GM18505 (cell line): ENCODE results near the gene KRT84.

Experiments
- ATAC-seq: cut with Tn5 transposase; IDR thresholded peaks from one replicate; pipeline ENCODE4 v1.9.1; 2021; ENCODE audit not compliant: unreplicated experiment
- POLR2A ChIP-seq: IDR thresholded peaks from 4 replicates; pipeline ENCODE4 v1.6.1; 2011; ENCODE audit warnings: borderline replicate concordance; ENCODE audit not compliant: insufficient read depth, insufficient read length; ENCODE audit errors: extremely low read depth

Gene KRT84

GRCh38 chr12:52387859-52388258 is 2.4 kb upstream of the KRT84 start:
- no peak for ATAC-seq

GRCh38 chr12:52383331-52383730 is 2.1 kb downstream of the KRT84 start:
- no peak for TF ChIP-seq POLR2A
- ATAC-seq: no peak

More at GRCh38 chr12:52387859-52388258, 2.4 kb upstream of the KRT84 start:
- no peak for TF ChIP-seq POLR2A

GRCh38 chr12:52382854-52383253 is 2.6 kb downstream of the KRT84 start:
- ATAC-seq: no peak
- TF ChIP-seq POLR2A: no peak

- ATAC-seq: no peak
- TF ChIP-seq POLR2A: no peak
These were observed 4.2 kb downstream of the KRT84 start for GRCh38 chr12:52381206-52381605.

GRCh38 chr12:52380271-52380694 is 5.2 kb downstream of the KRT84 start:
- no peak for TF ChIP-seq POLR2A
- no peak for ATAC-seq

- no peak for ATAC-seq
- no peak for TF ChIP-seq POLR2A
These were observed 5.9 kb downstream of the KRT84 start for GRCh38 chr12:52379536-52379935.

- no peak for TF ChIP-seq POLR2A
- no peak for ATAC-seq
These were observed 7.4 kb downstream of the KRT84 start for GRCh38 chr12:52378091-52378490.

GRCh38 chr12:52377266-52377665 is 8.2 kb downstream of the KRT84 start:
- no peak for TF ChIP-seq POLR2A

GRCh38 chr12:52372216-52373154 is 13.0 kb downstream of the KRT84 start:
- TF ChIP-seq POLR2A: no peak
- no peak for ATAC-seq

More at GRCh38 chr12:52377266-52377665, 8.2 kb downstream of the KRT84 start:
- ATAC-seq: no peak

GRCh38 chr12:52371716-52372115 is 13.7 kb downstream of the KRT84 start:
- no peak for TF ChIP-seq POLR2A
- ATAC-seq: no peak

GRCh38 chr12:52370926-52371608 is 14.4 kb downstream of the KRT84 start:
- TF ChIP-seq POLR2A: no peak
- no peak for ATAC-seq

- ATAC-seq: no peak
These were observed 15.6 kb downstream of the KRT84 start for GRCh38 chr12:52369809-52370208.

GRCh38 chr12:52369211-52369610 is 16.2 kb downstream of the KRT84 start:
- ATAC-seq: no peak
- no peak for TF ChIP-seq POLR2A

More at GRCh38 chr12:52369809-52370208, 15.6 kb downstream of the KRT84 start:
- TF ChIP-seq POLR2A: no peak

- no peak for TF ChIP-seq POLR2A
These were observed 16.9 kb downstream of the KRT84 start for GRCh38 chr12:52368508-52368907.

More at GRCh38 chr12:52368508-52368907, 16.9 kb downstream of the KRT84 start:
- no peak for ATAC-seq
